ENCODE results near the gene HSPA13. TPM values are rescaled to one million over a fixed set of nuclear protein-coding genes. Genes with fewer than 3 reads are reported as not detected.

HSPA13 gene, protein sequence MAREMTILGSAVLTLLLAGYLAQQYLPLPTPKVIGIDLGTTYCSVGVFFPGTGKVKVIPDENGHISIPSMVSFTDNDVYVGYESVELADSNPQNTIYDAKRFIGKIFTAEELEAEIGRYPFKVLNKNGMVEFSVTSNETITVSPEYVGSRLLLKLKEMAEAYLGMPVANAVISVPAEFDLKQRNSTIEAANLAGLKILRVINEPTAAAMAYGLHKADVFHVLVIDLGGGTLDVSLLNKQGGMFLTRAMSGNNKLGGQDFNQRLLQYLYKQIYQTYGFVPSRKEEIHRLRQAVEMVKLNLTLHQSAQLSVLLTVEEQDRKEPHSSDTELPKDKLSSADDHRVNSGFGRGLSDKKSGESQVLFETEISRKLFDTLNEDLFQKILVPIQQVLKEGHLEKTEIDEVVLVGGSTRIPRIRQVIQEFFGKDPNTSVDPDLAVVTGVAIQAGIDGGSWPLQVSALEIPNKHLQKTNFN
- 62.9 and 87.2 TPM in 2 replicates for total RNA-seq (2014; rRNA removed; shearing (Covaris generic))

DNA sequence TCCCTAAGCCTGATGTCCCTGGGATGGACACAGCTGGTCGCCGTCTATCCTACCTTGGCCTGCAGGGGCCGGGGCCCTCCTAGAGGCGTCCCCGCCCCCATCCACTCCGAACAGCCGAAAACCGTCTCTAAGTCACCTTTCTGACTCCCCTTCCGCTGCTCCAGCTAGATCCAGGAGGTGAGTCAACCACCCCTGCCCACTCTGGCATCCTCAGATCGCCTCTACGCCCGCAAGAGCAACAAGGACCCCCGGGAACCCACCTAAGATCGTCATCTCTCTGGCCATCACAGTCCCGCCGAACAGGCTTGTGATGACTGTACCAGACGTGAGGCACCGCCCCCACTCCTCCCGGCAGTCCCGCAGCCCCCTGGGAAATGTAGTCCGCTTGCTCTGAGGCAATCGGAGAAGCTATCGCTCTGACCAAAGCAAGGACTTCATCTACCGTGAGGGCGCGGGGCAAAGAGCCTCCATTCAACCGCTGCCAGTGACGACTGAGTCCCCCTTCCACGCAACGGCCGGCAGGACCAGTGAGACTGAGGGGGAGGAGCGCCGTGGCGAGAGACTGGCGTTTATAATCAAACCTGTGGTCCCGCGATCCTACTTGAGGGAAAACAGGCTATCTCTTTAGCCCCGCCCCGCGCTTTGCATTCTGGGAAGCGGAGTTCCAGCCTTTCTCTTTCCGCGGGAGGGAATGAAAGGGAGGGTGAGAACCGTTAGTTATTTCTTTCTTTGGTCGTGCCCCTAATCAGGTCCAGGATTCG lies at the start of gene HSPA13:
TSS of gene HSPA13 (minus strand) at position 312 of the 761 bp plus-strand sequence. CDS start at position 285, 27 bp downstream.
- Histone ChIP-seq H3K27me3 (replicated peaks) (no peaks in the 10 kb centered on the region), H3K4me3 (peak within 1 kb of the TSS; percentile 71), H3K9me3 (replicated peaks) (no peaks in the 10 kb centered on the region), H3K4me1 (replicated peaks) (peaks cover 9% of the 10 kb centered on the region), H3K27ac (peak within 1 kb of the TSS; percentile 83), H3K36me3 (peaks cover 10% of the 10 kb centered on the region)
- DNase-seq (ENCODE audit: low read depth in 1 of 2, low spot score in 2 of 2), result peak; percentile 99

- Histone ChIP-seq H3K4me3 (no peak overlapping the region), H3K9me3 (replicated peaks) (no peaks in the 10 kb centered on the region), H3K4me1 (replicated peaks) (no peaks in the 10 kb centered on the region), H3K27ac (no peak overlapping the region), H3K36me3 (no peaks in the 10 kb centered on the region), H3K27me3 (replicated peaks) (no peaks in the 10 kb centered on the region)
- no peak for DNase-seq (ENCODE audit: low read depth in 1 of 2, low spot score in 2 of 2)
These were observed 36.0 kb upstream of the HSPA13 start for GRCh38 chr21:14418920-14419319.

DNA sequence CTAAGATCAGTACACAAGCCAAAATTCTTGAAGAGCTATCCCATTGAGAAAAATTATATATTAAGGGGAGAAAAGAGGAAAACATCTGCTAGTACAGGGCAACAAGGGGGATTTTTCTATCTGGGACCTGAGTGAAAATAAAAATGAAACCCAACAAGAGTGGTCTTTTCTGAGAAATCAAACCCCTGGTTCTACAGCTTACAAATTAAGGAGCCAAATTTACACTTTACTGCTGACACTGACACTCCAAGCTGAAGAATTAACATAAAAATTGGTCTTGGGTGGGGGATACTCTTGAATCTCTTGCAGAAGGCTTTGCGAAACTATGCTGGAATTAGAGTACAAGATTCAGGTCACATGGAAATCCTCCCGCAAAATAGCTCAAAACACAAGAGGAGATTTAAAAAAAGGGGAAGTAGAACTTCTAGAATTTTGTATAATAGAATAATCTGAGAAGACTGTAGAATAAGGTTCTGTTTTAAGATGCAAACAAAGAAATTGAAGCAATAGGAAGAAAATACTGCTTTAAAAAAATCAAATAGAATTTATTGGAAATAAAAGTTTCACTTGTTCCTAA lies 32.1 kb upstream of the HSPA13 start:
- Histone ChIP-seq H3K27me3 (replicated peaks) (no peaks in the 10 kb centered on the region), H3K36me3 (no peaks in the 10 kb centered on the region), H3K4me3 (no peak overlapping the region), H3K9me3 (replicated peaks) (no peaks in the 10 kb centered on the region), H3K27ac (no peak overlapping the region), H3K4me1 (replicated peaks) (no peaks in the 10 kb centered on the region)
- DNase-seq (ENCODE audit: low read depth in 1 of 2, low spot score in 2 of 2), result no peak

DNA sequence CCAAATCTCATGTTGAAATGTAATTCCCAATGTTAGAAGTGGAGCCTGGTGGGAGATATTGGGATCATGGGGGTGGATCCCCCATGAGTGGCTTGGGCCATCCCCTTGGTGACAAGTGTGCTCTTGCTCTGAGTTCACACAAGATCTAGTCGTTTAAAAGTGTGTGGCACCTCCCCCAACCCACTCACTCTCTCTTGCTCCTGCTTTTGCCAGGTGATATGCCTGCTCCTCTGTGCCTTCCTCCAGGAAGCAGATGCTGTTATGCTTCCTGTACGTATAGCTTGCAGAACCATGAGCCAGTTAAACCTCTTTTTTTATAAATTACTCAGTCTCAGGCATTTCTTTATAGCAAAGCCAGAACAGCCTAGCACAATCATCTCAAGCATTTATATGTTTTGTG lies 23.0 kb upstream of the HSPA13 start:
- Histone ChIP-seq H3K4me3 (no peak overlapping the region), H3K4me1 (replicated peaks) (no peaks in the 10 kb centered on the region), H3K27ac (no peak overlapping the region), H3K9me3 (replicated peaks) (no peaks in the 10 kb centered on the region), H3K27me3 (replicated peaks) (no peaks in the 10 kb centered on the region), H3K36me3 (no peaks in the 10 kb centered on the region)
- no peak for DNase-seq (ENCODE audit: low read depth in 1 of 2, low spot score in 2 of 2)

GRCh38 chr21:14405225-14405624 lies 22.3 kb upstream of the HSPA13 start:
- Histone ChIP-seq H3K4me1 (replicated peaks) (no peaks in the 10 kb centered on the region), H3K27ac (no peak overlapping the region), H3K36me3 (no peaks in the 10 kb centered on the region), H3K27me3 (replicated peaks) (no peaks in the 10 kb centered on the region), H3K4me3 (no peak overlapping the region), H3K9me3 (replicated peaks) (no peaks in the 10 kb centered on the region)
- no peak for DNase-seq (ENCODE audit: low read depth in 1 of 2, low spot score in 2 of 2)

GRCh38 chr21:14403681-14404318 lies 20.9 kb upstream of the HSPA13 start:
- Histone ChIP-seq H3K36me3 (no peaks in the 10 kb centered on the region), H3K27me3 (replicated peaks) (no peaks in the 10 kb centered on the region), H3K9me3 (replicated peaks) (no peaks in the 10 kb centered on the region), H3K27ac (no peak overlapping the region), H3K4me3 (no peak overlapping the region), H3K4me1 (replicated peaks) (no peaks in the 10 kb centered on the region)
- no peak for DNase-seq (ENCODE audit: low read depth in 1 of 2, low spot score in 2 of 2)

- Histone ChIP-seq H3K36me3 (no peaks in the 10 kb centered on the region), H3K9me3 (replicated peaks) (no peaks in the 10 kb centered on the region), H3K27me3 (replicated peaks) (no peaks in the 10 kb centered on the region), H3K4me3 (no peak overlapping the region), H3K27ac (no peak overlapping the region), H3K4me1 (replicated peaks) (no peaks in the 10 kb centered on the region)
- DNase-seq (ENCODE audit: low read depth in 1 of 2, low spot score in 2 of 2), result no peak
These were observed 18.3 kb upstream of the HSPA13 start for GRCh38 chr21:14401217-14401616.

- Histone ChIP-seq H3K9me3 (replicated peaks) (no peaks in the 10 kb centered on the region), H3K4me1 (replicated peaks) (peaks cover 5% of the 10 kb centered on the region), H3K4me3 (no peak overlapping the region), H3K27me3 (replicated peaks) (0 out of 2 replicates have a peak, but pooled peaks cover 2% of the 10 kb centered on the region), H3K27ac (no peak overlapping the region), H3K36me3 (no peaks in the 10 kb centered on the region)
- DNase-seq (ENCODE audit: low read depth in 1 of 2, low spot score in 2 of 2), result no peak
These were observed 5.3 kb upstream of the HSPA13 start for GRCh38 chr21:14388282-14388681.

GRCh38 chr21:14384453-14384852 lies 1.5 kb upstream of the HSPA13 start:
- peaks cover 9% of the 10 kb centered on the region for H3K4me1 ChIP-seq (replicated peaks)
- DNase-seq (ENCODE audit: low read depth in 1 of 2, low spot score in 2 of 2), result no peak
- no peak overlapping the region for H3K27ac ChIP-seq
- no peaks in the 10 kb centered on the region for H3K27me3 ChIP-seq (replicated peaks)
- H3K9me3 ChIP-seq (replicated peaks), result no peaks in the 10 kb centered on the region
- H3K36me3 ChIP-seq, result peaks cover 7% of the 10 kb centered on the region; the same call in 1 of the 2 replicates
- no peak overlapping the region for H3K4me3 ChIP-seq

- Histone ChIP-seq H3K9me3 (replicated peaks) (no peaks in the 10 kb centered on the region), H3K36me3 (peaks cover 7% of the 10 kb centered on the region; the same call in 1 of the 2 replicates), H3K4me1 (replicated peaks) (peaks cover 9% of the 10 kb centered on the region), H3K27me3 (replicated peaks) (no peaks in the 10 kb centered on the region), H3K4me3 (peak overlapping the region; percentile 71), H3K27ac (peak overlapping the region; percentile 83)
- no peak for DNase-seq (ENCODE audit: low read depth in 1 of 2, low spot score in 2 of 2)
These were observed 742 bp upstream of the HSPA13 start for GRCh38 chr21:14383596-14384180.

- Histone ChIP-seq H3K4me1 (replicated peaks) (peaks cover 9% of the 10 kb centered on the region), H3K4me3 (peak overlapping the region; percentile 71), H3K27me3 (replicated peaks) (no peaks in the 10 kb centered on the region), H3K27ac (peak overlapping the region; percentile 76), H3K9me3 (replicated peaks) (no peaks in the 10 kb centered on the region), H3K36me3 (peaks cover 15% of the 10 kb centered on the region)
- DNase-seq (ENCODE audit: low read depth in 1 of 2, low spot score in 2 of 2), result peak in 1 of 2 experiments; percentile 37
These were observed 486 bp downstream of the HSPA13 start for GRCh38 chr21:14382486-14382834.

- H3K4me1 ChIP-seq (replicated peaks), result 0 out of 2 replicates have a peak, but pooled peaks cover under 1% of the 10 kb centered on the region
- no peak overlapping the region for H3K27ac ChIP-seq
- H3K4me3 ChIP-seq, result no peak overlapping the region
- no peaks in the 10 kb centered on the region for H3K27me3 ChIP-seq (replicated peaks)
- H3K36me3 ChIP-seq, result peaks cover 59% of the 10 kb centered on the region
- H3K9me3 ChIP-seq (replicated peaks), result no peaks in the 10 kb centered on the region
- no peak for DNase-seq (ENCODE audit: low read depth in 1 of 2, low spot score in 2 of 2)
These were observed 6.1 kb downstream of the HSPA13 start for GRCh38 chr21:14376854-14377253.

DNA sequence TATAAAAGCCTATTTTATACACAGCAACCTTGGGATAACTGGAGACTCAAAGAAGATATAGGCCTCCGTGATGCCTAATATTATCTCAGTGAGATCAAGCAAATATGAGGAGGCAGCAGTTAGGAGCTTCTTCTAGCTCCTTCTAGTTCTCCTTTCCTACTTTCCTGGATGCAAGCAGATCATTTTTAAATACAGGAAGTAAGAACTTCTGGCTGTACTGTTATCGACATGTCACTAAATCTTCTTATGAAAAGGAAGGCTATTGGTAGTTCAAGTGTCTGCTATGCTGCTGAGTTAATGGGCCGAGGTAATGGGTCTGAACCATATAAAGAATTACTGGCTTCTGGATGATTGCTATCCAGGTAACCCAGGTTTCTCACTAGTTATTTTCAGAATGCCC lies 15.9 kb downstream of the HSPA13 start:
- no peak overlapping the region for H3K4me3 ChIP-seq
- no peaks in the 10 kb centered on the region; the same call in 1 of the 2 replicates for H3K27me3 ChIP-seq (replicated peaks)
- no peaks in the 10 kb centered on the region for H3K36me3 ChIP-seq
- H3K27ac ChIP-seq, result no peak overlapping the region
- no peaks in the 10 kb centered on the region for H3K4me1 ChIP-seq (replicated peaks)
- no peak for DNase-seq (ENCODE audit: low read depth in 1 of 2, low spot score in 2 of 2)
- no peaks in the 10 kb centered on the region for H3K9me3 ChIP-seq (replicated peaks)
